CD4-positive, alpha-beta T cell treated with Interleukin-4 for 1 hour (primary cell): ENCODE measurements around the gene GNB1L.

Experiments
- DNase-seq, 2 donors: peaks; one replicate each; pipeline ENCODE4 v3.0.0-alpha.2; 2020 to 2022

Gene GNB1L

GRCh38 chr22:19807161-19807913 is 47.3 kb downstream of the GNB1L start:
- DNase-seq: no peak

GRCh38 chr22:19806213-19807160 is 48.2 kb downstream of the GNB1L start:
- DNase-seq: peak in 1 of 2 donors; percentile 10

GRCh38 chr22:19805821-19806212 is 48.9 kb downstream of the GNB1L start:
- DNase-seq: no peak

- DNase-seq: no peak
These were observed 50.9 kb downstream of the GNB1L start for GRCh38 chr22:19803736-19804267.

- DNase-seq: no peak
These were observed 51.6 kb downstream of the GNB1L start for GRCh38 chr22:19802894-19803735.

- DNase-seq: no peak
These were observed 52.4 kb downstream of the GNB1L start for GRCh38 chr22:19802001-19802893.

- DNase-seq: no peak
These were observed 53.2 kb downstream of the GNB1L start for GRCh38 chr22:19801340-19802000.

GRCh38 chr22:19800761-19801244 is 53.9 kb downstream of the GNB1L start:
- no peak for DNase-seq

- no peak for DNase-seq
These were observed 54.4 kb downstream of the GNB1L start for GRCh38 chr22:19800306-19800705.

- DNase-seq: no peak
These were observed 55.1 kb downstream of the GNB1L start for GRCh38 chr22:19799322-19800190.

GRCh38 chr22:19798891-19799293 is 55.8 kb downstream of the GNB1L start:
- no peak for DNase-seq

GRCh38 chr22:19798003-19798665 is 56.5 kb downstream of the GNB1L start:
- no peak for DNase-seq

- no peak for DNase-seq
These were observed 57.3 kb downstream of the GNB1L start for GRCh38 chr22:19797086-19798002.

- no peak for DNase-seq
These were observed 58.5 kb downstream of the GNB1L start for GRCh38 chr22:19796160-19796559.

- no peak for DNase-seq
These were observed 59.1 kb downstream of the GNB1L start for GRCh38 chr22:19795617-19796008.

- no peak for DNase-seq
These were observed 60.9 kb downstream of the GNB1L start for GRCh38 chr22:19793661-19794310.

- DNase-seq: no peak
These were observed 61.5 kb downstream of the GNB1L start for GRCh38 chr22:19793161-19793560.
